DMS 273 (cell line): ENCODE measurements around the gene TTYH2.

Source experiments
- DNase-seq: peaks from one replicate; lab custom pipeline; 2025; ENCODE audit not compliant: unreplicated experiment; lab: John Stamatoyannopoulos, UW

TTYH2 gene

GRCh38 chr17:74213861-74214391, 555 bp downstream of the TTYH2 start:
- DNase-seq, result peak; percentile 59

DNA sequence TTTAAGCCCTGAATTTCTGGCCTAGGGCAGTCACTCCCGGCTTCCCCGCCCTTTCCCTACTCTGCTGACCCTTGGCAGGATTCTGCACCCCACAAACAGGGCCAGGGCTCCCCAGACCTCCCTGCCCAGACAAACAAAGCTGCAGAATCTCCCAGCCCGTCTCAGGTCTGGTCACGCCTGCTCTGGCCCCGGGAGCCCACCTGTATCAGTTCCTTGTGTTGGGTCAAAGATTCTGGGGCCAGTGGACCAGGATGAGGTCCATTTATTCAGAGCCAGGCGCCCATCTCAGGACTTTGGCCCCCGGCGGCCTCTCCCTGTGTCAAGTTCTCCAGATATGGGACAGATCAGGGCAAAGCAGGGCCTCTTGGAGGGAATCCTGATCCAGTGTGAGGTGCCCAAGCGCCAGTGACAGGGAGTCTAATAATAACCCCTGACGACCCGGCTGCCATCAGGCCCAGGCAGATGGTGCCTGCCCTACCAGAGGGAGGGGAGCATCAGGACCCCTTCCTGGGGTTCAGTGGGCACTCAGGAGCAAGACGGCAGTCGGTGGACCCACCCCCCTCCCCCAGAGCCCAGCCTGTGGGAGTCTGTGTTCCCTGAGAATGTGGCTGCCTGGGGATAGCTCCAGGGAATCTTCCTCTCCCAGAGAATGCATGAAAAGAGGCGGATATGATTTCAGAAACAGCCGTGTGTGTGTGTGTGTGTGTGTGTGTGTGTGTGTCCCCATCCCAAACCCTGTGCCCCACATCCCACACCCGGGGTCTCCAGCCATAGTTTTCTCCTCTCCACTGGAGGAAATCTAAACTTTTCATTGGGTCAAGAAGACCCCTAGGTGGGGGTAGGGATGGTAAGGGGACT, 1.3 kb downstream of the TTYH2 start:
- DNase-seq, result peak; percentile 53

- no peak for DNase-seq
Measured at GRCh38 chr17:74215342-74215727, 2.0 kb downstream of the TTYH2 start.

GRCh38 chr17:74216505-74216904, 3.1 kb downstream of the TTYH2 start:
- DNase-seq, result no peak

- DNase-seq, result peak; percentile 55
Measured at GRCh38 chr17:74217037-74217730, 3.8 kb downstream of the TTYH2 start.

DNA sequence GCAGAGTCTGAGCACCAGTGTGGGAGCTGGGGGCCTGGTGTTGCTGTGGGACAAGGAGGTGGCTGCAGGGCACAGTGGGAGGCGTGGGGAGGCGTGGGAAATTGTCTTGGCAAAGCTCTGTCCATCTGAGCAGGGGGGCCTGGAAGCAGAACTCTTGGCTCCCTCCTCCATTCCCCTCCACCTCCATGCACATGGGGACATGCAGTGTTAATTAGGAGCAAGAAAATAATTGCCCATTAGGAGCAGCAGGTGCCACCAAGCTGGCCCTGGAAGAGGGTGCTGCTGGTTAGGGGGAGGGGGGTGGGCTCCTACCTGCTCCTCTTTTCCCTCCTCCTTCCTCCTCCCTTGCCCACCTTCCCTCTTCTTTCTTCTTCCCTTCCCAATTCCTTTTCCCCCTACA, 4.5 kb downstream of the TTYH2 start:
- DNase-seq, result no peak

GRCh38 chr17:74218436-74218835, 5.1 kb downstream of the TTYH2 start:
- DNase-seq, result no peak

- DNase-seq, result no peak
Measured at GRCh38 chr17:74219576-74220133, 6.3 kb downstream of the TTYH2 start.

DNA sequence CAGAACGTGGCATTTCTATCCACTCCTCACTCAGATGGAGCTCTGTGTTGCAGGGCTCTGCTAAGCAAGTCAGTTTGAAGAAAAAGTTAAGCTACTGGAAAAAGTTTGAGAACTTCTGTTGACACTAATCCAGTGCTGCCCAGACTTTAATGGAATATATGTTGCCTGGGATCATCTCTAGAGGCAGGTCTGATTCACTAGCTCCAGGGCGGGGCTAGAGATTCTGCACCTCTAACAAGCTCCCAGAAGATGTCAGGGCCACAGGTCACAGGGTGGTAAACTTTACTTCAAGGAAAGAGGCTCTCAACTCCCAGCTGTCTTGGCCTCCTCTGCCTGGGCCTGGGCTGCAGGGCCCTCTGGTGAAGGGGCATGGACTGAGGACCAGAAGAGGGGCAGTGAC, 6.8 kb downstream of the TTYH2 start:
- DNase-seq, result no peak

GRCh38 chr17:74220946-74221818, 7.8 kb downstream of the TTYH2 start:
- peak; percentile 75 for DNase-seq

GRCh38 chr17:74222399-74222798, 9.0 kb downstream of the TTYH2 start:
- DNase-seq, result no peak

DNA sequence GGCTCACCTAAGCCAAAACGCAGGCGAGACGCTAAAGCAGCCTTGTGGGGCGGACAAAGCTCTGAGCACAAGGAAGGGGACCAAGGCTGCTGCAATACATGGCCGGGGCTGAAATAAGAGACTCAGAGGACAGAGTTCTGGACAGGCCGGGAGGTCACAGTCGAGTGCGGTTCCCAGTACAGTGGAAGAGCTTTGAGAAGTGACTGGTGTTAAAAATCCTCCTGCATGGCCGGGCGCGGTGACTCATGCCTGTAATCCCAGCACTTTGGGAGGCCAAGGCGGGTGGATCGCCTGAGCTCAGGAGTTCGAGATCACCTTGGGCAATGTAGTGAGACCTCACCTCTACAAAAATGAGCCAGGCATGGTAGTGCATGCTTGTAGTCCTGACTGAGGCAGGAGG, 10.5 kb downstream of the TTYH2 start:
- no peak for DNase-seq

GRCh38 chr17:74224959-74225725, 11.8 kb downstream of the TTYH2 start:
- no peak for DNase-seq

DNA sequence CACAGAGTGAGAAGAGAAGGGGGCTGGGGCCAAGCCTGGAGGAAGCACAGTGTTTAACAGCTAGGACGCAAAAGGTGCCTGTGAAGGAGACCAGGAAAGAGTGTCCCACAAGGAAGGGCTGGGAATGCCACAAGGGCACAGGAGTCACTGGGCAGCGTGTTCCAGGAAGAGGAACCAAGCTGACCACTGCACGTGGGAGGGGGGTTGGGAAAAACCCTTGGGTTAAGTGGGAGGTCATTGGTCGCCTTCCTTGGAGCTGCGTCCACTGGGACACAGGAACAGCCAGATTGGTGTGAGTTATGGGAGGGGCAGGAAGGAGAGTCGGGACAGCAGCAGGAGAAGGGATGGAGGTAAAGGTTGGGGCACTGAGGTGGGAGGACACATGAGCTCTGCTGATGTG, 12.9 kb downstream of the TTYH2 start:
- no peak for DNase-seq

GRCh38 chr17:74227271-74228080, 14.1 kb downstream of the TTYH2 start:
- no peak for DNase-seq

GRCh38 chr17:74228306-74228978, 15.1 kb downstream of the TTYH2 start:
- no peak for DNase-seq

- no peak for DNase-seq
Measured at GRCh38 chr17:74230896-74231295, 17.5 kb downstream of the TTYH2 start.

DNA sequence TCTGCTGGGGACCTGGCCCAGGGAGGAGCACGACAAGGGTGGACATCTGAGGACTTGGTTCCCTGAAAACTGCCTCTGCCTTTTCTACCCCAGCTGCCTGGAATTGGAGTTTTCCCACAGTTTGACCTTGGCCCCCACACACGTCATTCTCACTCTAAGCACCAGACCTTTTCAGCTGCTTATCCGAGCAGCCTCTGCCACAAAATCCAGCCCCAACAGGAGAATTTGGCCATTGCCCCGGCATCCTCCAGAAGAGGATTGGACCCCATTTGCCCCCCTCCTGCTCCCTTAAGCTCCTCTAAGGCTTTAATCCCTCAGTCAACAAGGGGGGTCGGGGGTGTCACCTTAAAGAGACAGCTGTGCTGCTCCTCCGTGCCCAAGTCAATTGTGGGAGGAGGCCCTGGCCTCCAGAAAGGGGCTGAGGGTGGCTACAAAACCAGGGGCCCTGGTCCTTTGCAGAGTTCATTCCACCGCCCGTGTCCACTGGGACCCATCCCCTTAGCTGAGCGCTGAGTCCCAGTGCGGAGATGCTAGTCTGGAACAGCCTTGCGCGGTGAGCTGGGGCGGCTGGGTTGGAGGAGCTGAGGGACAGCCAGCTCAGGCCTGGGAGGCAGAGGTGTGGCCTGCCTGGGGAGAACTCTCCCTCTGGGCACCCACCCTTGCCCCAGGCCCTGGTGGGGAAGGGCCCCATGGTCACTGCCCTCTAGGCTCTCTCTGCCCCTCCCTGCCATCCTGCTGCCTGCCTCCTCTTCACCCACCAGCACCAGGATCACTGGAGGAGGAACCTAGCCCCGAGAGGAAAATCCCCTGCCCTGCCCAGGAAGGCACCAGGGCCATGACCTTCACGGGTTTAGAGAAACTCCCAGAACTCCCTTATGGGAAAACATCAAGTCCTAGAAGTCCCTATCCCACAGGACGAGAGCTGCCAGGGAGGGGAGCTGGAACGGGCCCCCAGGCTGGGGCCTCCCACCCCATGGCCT, 18.8 kb downstream of the TTYH2 start:
- no peak for DNase-seq
